ENCODE data around the gene NFIX.

Gene NFIX

DNA sequence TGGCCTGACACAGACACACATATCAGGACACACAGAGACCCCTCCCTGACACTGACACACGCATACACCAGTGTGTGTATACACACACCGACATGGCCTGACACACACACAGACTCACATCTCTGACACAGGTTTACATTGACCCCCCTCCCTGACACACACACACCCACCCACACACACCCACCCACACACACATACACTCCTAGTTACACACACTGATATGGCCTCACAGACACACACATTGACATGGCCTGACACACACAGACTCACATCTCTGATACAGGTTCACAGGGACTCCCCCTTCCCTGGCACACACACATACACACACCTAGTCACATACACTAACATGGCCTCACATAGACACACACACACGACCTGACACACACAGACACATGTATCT lies 4.4 kb upstream of the NFIX start:
- no peak for DNase-seq

DNA sequence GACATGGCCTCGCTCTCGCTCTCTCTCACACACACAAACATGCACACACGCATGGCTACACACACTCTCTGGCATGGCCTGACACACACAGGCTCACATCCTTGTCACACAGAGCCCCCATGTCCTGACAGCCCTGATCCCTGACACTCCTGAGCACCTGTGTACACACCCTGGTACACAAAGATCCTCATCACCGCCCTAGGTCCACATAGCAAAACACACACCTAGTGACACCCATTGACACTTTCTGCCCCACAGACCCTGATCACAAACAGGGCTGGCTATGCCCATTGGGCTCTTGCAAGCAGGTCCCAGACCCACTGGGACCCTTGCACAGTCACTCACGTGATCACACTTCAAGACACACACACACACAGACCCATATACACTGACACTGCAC lies 4.0 kb upstream of the NFIX start:
- DNase-seq: no peak

DNA sequence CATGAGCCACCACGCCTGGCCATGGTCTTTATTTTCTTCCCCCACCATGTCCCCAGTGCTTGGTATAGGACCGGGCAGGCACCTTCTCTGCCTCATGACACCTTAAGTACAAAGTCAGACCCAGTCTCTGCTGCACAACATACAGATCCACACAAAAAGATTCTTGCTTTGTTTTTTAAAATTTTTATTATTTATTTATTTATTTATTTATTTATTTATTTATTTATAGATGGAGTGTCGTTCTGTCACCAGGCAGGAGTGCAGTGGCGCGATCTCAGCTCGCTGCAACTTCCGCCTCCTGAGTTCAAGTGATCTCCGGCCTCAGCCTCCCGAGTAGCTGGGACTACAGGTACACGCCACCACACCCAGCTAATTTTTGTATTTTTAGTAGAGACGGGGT lies 2.5 kb upstream of the NFIX start:
- no peak for DNase-seq

DNA sequence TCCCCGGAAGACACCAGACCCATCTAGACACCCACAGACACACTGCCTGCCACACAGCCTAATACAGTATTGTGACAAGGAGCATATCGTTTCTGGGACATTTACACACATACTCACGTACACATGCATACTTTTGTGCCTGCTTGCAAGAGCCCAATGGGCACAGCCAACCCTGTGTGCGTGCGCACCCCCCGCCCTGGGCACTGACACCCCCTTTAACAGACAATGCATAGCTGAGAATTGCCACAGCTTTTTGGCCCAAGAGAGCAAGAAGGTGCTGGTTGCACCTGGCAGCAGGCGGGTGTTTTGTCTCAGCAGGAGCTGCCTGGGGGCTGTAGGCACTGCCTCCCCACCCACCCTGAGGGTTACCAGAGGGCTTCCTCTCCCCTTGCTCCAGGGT lies 1.7 kb upstream of the NFIX start:
- DNase-seq: no peak

DNA sequence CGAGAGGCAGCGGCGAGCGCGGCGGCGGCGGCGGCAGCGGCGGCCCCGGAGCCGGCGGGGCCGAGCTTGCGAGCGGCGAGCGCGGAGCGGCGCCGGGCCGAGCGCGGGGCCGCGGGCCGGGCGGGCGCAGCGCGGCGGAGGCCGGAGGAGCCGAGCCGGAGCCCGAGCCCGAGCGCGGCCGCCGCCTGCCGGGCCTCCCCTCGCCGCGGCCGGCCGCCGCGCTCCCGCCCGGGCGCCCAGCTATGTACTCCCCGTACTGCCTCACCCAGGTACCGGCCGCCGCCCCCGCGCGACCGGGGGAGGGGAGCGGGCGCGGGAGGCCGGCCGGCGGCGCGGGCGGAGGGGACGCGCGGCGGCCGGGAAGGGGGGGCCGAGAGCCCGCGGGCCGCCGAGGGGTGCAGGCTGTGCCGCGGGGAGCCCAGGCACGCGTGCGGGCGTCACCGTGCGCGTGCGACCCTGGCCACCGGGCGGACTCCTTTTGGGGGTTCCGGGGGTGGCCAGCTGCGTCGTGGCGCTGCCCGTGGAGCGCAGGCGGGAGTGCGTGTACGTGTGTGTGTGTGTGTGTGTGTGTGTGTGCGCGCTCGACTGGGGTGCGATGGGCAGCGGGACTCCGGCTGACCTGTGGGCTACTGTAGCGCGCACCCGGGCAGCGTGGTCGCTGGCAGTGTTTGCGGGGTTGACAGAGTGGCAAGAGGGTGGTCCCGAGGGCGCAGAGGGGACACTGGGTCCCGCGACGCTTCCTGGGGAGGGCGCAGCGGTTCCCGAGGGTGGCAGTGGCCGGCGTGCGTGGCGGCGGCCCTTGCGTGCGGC lies 526 bp downstream of the NFIX start:
- no peak for DNase-seq

DNA sequence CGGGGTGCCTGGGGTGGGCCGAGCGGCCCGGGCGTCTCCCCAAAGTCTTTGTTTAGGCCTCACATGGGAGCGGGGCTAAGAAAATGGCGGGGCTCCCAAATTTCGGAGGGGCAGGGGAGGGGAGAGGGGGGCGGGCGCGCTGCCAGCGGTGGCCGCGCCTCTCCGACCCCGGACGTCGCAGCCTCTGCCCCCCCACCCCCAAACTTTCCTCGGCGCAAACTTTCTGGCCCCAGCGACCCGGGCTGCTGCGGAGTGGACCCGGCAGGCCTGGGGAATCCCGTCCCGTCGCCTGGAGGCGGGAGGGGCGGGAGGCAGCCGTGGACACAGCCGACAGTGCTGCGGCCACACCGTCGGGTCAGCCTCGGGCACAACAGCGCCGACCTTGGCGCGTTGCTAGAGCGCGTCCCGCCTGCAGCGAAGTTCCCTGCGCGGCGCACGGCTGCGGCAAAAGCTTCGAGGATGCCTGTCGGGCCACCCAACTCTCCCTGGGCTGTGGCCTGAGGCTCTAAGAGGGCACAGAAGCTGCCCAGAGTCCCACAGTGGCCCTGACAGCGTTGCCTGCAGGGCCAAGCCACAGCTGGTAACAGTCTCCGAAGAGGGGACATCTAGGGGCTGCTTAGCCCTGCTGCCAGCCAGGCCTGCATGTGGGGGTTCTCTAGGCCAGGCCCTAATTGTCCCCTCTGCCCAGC lies 1.3 kb downstream of the NFIX start:
- DNase-seq: no peak

DNA sequence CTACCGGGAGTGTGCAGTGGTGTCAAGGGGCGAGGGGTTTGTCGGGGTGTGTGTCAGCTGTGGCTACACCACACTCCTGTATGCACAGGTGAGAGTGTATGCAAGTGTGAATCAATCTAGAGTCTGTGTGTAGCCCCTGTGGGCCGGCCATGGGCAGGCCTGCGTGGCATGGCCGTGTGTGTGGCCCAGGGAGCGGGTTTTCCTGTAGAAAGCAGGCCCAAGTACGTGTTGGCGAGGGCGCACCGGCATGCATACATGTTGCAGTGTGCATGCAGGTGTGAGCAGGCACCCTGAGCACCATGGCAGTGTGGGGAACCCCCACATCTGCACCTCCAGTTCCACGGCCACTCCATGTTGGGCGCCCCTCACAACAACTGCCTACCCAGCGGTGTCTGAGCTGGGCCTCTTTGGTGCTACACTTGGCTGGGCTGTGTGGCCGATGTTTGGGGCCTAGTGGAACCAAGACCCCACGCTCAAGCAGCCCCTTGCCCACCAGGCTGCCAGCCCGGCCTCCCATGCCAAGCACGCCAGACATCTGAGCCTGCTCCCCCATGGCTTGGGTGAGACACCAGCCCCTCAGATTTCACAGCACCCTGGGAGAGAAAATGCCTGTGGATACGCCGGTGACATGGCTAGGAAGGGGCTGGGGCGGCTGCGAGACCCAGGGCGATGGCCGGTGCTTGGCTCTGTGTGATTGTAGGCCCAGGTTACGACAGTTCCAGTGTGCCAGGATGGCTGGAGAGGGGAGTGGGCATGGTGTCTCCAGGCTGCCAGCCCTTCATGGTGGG lies 2.1 kb downstream of the NFIX start:
- no peak for DNase-seq

DNA sequence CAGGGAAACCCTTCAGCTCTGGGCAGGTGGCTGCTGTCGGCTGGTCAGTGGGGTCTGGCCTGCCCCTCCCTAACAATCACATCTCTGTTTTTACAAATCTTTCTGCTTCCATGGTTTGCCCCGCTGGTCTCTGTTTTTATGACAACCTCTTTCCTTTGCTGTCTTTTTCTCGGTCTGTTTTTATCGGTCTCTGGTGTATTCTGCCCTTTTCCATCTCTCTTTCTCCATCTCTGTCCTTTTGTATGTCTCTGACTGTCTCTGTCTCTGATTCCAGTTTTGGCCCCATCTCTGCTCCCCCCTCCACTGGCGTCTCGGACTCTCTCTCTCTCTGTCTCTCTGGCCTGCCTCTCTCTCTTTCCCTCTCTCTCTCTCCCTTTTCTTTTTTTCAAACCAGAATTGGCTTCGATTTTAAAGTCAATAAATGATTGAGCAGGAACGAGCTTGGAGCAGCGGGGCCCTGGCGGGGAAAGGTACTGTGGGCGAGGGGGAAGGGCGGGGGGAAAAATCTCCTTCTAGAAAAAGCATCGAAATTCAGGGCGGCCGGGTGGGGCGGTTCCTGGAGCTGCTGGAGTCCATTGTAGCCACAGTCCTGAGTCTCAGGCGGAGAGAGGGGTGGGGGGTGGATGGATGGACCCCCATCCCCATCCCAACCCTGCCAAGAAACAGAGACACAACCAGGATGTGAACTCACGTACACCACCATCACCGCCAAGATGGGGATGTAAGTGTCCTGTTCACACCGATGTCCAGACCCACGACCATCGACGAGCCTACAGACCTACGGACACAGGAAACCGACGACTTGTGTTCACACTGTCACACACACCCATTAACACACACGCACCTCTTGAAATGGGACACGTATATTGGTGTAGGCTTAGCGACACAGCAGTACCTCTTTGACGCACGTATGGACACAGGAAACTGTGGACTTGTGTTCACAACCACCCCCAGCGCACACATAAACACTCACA lies 3.0 kb downstream of the NFIX start:
- no peak for DNase-seq

DNA sequence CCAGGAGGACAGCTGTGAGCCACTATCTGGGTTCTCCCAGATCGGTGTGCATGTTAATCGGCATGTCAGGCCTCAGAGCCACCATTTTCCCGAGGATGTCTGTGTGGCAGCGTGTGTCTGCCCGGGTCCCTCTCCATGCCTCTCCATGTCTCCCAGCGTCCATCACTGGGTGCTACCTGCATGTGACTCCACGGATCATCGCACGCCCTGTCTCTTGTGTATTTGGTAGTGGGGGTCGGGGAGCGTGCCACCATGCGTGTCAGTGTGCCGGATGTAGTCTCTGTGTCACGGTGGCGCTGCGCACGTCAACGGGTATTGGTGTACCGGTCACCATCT lies 5.9 kb downstream of the NFIX start:
- DNase-seq: no peak

DNA sequence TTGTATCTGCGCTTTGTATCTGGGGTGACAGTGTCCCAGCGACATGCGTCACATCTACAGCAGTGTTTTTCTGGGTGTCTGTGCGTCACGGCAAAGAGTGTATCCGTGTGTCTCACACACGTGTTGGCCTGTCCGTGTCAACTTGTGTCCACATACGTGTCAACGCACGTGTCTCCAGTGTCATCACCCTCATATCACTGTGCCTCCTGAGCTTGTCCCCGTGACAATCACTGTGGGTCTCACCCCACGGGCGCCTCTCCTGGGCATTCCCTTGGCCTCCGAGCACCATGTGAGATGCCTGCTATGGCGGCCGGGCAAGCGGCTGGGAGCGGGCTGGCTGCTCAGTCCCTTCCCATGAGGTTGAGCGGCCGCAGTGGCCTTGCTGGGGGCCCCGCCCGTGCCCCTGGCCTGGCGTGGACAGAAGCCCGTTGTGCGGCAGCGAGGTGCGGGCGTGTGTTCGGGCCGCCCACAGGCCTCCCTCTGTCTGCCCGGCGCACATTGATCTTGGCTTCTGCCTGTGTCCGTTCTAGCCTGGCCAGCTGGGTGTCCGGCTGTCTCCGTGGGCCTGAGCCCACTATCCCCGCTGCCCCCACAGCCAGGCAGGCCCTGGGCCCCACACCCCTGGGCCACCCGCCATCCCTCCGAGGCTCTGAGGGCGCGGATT lies 6.4 kb downstream of the NFIX start:
- DNase-seq: no peak

DNA sequence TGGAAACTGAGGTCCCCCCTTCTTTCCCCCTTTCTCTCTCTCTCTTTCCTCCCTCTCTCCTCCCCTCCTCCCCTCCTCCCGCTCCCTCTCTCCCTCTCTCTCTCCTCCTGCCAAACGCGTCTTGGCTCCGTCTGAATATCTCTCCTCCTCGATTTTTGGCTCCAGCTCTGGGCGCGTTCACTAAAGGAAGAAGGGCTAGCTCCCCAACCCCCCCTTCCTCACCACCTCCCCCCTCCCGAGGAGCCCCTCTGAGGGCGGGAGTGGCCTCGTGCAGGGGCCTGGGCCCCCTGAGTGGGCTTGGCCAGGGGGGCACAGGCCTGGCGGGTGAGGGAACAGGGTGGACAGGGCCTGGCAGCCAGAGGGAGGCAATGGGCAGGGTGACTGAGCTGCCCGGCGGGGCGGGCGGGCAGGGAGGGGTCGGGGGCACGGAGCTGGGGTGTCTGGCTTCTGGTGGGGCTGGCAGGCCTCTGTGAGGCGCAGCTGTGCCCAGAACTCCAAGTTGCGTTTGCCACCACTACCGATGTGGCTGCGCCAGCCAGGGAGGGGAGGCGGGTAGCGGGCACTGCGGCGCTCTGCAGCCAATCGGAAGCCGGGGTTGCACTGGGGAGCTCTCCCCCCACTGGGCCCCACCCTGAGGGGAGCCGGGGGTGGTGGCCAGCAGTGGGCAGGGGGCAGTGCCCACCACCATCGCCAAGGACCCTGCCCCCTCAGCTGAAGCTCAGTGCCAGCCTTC lies 7.1 kb downstream of the NFIX start:
- no peak for DNase-seq

DNA sequence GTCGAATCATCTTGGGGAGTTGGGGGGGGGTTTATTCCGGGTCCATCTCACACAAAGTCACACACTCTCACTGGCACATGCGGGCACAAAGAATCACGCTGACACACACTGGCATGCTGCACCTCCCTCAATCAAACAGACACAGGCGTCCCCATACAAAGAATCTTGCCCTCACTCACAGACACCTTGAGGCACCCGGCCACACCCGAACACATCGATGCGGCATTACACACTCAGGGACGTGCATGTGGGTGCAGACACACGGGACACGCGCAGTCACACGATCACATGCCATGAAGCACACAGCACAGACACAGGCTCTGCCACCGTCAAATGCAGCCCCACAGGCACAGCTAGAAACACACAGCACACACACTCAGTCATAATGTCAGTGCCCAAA lies 7.8 kb downstream of the NFIX start:
- DNase-seq: no peak

DNA sequence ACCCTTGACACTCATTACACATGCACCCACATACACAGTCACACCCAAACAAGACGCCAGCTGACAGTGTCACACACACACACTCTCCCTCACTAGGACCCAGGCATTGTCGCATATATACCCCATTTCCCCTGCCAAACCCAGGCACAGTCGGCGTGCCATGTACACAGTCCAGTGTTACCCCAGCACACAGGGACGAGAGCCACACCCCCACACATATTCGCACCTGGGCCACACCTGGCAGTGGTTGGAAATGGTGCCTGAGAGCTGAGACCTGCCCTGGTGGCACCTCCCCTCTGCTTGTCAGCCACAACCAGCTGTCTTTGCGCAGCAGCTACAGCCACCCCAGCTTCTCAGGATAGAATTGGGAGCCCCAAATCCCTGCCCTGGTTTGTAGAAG lies 9.0 kb downstream of the NFIX start:
- no peak for DNase-seq

DNA sequence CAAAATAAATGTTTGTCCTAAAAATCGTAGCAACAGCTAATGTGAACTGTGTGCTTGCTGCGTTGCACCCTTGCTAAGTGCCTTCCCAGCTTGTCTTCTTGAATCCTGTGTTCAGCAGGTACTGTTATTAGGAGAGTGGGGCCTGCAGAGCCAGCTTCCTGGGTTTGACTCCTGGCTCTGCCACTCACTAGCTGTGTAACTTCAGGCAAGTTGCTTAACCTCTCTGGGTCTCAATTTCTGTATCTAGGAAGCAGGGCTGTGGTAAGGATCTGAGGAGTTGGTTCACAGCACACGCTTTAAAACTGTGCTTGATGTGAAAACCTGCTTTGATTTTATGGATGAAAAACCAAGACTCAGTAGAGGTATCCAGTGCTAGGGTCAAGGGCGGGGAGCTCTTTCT lies 10.0 kb downstream of the NFIX start:
- no peak for DNase-seq

DNA sequence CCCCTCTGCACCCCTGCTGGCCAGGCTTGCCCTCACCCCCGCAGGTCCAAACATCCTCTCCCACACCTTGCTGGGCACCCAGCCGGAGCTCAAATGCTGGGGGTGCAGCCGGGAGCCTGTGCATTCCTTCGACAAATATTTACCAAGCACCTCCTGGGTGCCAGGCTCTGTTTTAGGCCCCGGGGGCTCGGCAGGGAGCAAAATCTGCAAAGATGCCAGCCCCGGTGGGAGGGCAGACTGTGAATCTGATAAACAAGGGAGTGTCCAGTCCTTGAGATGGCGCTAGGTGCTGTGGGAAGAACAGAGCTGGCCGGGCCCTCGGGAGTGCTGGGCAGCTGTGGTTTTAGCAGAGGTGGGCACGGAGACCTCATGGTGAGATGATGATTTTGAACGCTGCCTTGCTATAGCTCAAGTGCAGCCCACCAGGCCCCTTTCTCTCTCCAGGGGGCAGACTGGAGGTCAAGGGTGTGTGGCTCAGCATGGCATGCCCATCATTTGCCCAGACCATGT lies 10.6 kb downstream of the NFIX start:
- DNase-seq: no peak

DNA sequence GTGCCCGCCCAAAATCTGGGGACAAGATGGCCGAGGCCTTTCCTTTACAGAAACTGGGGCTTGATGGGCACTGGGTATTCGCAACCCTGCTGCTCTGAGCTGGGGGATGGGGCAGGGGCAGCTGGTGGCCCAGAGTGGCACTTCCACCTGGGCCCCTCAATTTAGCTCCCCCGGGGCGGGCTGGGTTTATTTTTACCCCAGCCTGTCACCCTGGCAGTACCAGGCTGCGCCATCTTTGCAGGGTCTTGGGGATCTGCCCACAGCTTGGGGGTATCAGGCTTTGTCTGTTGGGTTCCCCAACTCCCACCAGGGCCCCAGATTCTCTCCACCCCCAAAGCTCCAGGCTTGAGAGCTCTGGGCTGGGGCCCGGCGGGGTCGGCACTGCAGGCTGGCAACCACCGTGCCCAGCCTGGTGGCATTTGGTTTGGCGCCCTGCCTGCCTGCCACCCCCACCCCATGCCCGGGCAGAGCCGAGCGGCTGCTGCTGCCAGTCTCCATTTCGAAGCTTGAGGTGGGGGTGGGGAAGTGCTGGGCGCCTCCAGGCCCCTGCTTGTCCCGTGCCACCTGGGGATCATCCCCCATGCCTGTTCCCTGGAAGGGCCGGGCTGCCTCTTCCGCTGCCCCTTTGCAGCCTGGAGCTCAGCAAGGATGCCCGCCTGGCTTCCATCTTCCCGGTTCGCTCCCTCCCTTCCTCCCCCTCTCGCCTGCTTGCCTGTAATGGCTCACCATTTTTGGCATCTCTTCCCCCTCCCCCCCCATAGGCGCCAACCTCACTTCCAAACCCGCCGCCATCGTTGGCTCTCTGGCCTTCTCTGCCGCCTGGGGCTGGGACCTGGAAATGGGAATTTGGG lies 11.4 kb downstream of the NFIX start:
- no peak for DNase-seq

DNA sequence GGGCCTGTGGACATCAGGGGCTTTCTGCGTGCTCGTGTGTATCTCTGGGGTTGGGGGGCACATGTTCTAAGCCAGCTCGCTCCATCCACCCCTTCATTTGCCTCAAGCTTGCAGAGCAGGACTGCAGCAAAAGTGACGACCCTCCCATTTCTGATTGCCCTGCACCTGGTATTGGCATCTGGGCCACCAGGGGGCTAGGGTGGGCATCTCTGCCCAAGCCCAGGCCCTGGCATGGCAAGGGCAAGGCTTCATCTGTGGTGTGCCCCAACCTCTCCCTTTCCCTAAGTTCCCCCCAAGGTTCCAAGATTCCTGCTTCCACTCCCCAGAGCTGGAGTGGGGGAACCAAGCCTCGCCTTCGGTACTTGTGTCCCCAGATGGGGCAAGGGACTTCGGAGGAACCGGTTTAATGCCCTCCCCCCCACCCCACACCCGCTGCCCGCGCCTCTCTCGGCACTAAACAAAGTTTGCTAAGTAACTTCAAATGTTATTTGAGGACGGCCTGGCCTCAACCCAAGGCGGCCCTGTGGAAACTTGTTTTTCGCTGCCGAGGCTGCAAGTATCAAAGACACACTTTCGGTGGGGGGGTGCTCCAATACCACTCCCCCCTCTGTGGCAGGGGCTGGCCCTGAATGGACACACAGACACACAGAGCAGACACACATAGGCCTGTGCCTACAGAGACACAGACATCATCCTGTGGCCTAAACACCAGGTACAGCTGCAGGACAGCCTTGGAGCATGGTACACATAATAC lies 12.2 kb downstream of the NFIX start:
- no peak for DNase-seq

DNA sequence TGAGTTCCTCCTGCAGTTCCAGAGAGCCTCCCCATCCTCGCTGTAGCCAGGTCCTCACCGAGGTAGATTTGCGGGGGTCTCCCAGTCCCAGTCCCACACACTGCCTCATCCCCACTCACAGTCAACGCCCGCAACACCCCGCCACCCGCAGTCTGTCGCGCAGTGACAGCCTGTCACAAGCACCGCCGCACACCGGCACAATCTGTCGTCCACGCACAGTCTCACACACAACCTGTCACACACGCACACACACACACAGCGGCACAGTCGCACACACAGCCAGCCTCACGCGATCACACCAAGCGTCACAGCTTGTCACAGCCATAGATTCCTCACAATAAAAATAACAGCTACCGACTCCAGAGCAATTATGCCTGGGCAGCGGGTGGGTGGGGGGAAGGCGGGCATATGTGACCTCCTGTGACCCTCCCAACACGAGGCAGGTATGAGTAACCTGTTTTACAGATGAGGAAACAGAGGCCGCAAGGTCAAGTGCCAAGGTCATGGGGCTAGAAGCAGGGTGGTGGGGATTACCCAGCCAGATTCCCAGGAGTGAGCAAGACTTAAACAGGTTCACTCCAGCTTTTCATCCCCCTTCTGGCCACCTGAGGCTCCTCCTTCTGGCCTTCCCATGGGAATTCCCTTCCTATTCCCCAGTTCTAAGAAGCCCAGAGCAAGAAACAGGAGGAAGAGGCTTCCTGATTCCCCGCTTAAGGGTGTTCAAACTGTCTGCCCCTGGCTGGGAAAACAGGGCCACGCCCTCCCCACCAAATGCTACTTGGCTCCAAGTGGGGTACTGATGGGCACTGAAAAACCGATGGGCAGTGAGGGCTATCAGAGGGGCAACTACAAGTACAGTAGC lies 13.9 kb downstream of the NFIX start:
- no peak for DNase-seq

All from NCI-H2081 treated with DMSO at 0.1 percent for 48 hours (cell line).